ENCODE data around the gene TNIK. TPM values are rescaled to one million over a fixed set of nuclear protein-coding genes. Genes with fewer than 3 reads are reported as not detected.

TNIK gene
- polyA plus RNA-seq (ENCODE audit: insufficient read length): 40.3 TPM

DNA sequence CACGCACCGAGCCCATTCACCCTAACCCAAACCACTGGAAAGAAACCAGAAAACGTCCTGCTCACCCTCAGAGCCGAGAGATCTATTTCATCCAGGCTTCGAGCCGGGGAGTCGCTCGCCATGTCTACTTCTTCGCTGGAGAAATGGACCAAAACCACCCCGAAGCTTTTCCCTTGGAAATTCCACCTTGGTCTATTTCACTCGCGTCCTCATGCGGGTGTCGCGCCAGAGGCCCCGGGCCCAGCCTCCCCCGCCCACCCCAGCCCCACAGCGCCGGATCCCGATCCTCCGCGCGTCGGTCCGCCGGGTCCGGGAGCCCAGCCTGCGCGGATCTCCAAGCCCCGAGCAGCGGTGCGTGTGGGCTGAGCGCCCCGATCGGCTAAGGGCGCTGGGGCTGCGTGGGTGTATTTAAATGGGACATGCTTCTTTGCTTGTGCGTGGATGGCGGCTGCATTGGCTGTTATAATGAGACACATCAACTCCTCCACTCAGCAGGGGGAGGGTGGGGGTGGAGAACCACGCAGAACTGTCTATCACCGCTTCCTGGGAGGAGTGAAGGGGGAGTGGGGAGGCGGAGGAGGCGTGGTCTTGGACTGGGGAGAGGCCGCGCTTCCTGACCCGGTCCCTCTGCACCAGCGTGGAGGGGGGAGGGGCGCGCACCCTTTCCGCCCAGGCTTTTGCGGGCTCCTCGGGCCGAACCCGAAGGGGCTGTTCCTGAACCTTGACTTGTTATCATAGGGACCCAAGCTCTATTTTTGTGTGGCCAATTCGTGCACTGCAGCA lies at the start of gene TNIK:
Gene TNIK, minus strand, starts transcription at position 464 of the 783 bp plus-strand sequence. Its CDS starts 342 bp downstream, at position 122.
- peak; percentile 68 for DNase-seq (ENCODE audit: low read depth)

DNA sequence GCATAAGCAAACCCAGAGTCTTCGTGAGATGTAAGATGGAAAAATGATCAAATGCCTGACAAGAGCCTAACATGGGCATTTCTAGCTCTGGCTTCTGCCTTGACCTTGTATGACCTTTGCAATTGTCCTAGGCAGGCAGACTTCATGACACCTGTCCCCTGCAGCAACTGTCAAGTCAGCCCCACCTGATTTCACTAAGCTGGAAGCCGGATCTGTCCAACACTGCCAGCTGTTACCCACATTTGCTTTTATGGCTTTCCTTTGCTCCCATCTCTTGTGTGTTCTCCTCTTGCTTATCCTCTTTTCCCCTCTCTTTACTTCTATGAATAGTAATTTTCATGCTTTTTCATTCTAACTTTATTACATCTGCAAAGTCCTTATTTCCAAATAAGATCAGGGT lies 48.5 kb upstream of the TNIK start:
- DNase-seq (ENCODE audit: low read depth): no peak

DNA sequence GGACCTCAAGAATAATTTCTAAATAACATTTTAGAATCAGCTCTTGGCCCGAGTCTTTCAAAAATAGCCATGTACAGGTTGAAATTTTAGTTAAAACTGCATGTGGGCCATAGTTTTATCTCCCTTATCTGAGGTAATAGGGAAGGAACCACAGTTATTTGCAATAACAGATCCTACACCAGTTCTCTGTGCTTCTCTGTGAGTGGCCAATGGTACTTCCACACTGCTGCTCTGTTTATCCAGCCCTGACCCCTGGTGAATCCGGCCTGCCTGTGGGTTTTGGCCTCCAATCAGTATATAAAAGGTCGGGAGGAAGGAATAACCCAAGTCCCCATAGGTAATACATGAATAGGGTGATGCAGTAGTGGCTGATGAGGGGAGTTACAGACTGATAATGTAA lies 48.0 kb upstream of the TNIK start:
- DNase-seq (ENCODE audit: low read depth): no peak

DNA sequence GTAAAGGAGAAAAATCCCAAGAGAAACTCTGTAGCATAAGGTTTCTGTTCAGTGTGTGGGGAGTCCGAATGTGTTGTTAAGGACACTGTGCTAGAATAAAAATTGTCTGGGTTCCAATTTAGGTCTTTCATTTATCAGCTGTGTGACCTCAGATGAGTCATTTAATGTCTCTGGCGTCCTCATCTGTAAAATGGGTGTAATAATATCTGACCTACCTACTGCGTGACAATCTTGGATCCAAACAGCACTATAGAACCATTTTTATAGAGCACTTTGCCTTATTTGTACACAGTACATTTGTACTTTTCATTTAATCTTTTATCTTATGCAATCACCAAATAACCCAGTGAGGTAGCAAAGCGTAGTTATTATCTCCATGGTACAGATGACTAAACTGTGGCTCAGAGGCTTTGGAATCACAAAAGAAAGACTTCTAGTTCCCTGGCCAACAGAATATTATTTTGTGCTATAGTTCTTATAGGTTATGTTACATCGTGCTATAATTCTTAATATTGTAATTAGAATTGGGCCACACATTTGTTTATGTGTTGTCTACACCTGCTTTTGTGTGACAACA lies 46.6 kb upstream of the TNIK start:
- no peak for DNase-seq (ENCODE audit: low read depth)

DNA sequence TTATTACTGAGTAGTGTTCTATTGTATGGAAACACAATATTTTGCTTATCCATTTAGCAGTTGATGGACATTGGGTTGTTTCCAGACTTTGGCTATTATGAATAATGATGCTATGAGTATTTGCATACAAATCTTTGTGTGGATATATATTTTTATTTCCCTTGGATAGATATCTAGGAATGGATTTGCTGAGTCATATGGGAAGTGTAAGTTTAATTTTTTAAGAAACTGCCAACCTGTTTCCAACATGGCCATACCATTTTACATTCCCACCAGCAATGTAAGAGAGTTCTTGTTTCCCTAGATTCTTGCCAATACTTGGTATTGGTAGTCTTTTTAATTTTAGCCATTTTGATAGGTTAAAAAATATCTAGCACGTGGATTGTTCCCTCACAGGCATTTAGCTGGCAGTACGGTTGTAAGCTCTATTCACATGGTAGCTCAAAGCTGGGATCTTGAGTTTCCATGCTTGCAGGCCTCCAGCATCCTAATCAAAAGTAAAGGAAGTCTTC lies 45.7 kb upstream of the TNIK start:
- DNase-seq (ENCODE audit: low read depth): no peak

DNA sequence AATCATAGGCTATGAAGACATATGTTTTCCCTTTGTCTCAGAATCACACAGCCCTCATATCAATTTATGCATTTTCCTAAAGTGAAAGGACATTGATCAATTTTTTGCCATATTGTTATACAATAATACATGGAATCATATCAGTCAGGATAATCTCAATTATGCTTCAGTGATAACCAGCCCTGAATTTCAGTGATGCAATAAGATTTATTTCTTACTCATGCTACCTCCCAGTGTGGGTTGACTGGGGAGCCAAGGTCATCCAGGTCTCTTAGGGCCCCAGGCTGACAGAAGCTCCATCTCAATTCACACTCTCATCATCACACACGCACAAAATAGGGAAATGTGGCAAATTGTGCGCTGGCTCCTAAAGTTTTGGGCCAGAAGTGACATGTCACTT lies 44.2 kb upstream of the TNIK start:
- no peak for DNase-seq (ENCODE audit: low read depth)

DNA sequence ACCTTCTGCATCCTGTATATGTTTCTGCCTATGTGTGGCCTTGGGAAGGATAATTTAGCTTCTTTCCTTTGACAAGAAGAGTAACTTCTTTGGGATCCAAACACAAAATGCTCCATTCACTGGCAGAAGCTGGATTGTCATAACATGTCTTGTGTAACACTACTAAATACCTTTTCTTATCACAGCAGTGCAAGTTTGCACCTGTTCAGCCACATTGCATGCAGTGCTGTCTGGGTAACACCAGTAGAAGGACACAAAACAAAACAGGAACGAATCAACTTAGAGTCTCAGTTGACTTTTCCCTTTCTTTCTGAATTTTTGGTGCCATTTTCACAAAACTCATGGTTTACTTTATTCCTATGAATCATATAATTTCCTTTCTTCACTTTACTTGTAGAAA lies 43.6 kb upstream of the TNIK start:
- DNase-seq (ENCODE audit: low read depth): no peak

DNA sequence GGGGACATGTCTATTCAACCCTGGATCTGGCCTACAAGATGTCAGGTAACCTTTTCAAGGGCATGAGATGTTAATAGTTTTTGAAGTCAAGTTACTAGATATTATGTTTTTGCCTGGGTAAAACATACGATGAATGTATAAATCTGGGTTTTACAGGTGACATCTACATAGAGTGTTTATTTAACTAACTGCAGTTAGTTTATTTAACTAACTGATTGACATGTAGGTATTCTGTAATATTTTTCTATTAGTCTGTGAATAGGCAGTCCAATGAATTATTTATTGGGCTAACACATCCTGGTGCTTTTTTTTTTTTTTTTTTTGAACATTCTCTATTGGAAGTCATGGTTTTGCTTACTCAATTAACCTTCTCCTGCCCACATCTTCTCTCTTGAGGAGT lies 38.7 kb upstream of the TNIK start:
- DNase-seq (ENCODE audit: low read depth): no peak

DNA sequence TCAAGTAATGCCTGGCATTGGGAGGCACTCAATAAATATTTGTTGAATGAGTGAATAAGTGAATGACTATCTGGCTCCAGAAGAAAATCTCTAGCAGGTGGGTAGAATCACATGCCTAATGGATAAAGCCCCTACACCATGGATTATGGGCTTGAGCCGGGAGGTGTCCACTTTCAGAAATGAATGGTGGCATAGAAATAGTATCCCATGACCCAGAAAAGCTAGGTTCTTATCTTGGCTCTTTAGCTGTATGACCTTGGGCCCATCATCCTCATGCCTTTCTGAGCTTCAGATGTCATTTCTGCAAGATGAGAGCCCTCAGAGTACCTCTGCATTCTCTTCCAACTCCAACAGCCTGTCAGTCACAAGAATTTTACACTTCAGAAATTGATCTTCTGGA lies 37.3 kb upstream of the TNIK start:
- no peak for DNase-seq (ENCODE audit: low read depth)

DNA sequence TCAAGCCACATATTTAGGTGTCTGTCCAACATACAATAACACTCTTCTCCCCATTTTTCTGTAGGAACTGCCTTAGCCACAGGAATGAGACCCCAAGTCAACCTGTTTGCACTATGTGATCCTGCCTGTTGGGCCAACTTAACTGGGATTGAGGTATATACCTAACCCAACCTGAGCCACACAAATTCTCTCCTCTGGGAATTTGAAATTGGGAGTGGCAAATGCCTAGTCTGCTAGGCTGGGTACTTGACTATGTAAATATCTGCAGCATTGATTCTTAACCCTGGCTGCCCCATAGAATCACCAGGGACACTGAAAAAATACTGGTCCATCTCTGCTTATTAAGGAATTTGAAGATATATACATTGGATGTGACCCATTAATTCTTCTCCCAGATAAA lies 35.2 kb upstream of the TNIK start:
- no peak for DNase-seq (ENCODE audit: low read depth)

DNA sequence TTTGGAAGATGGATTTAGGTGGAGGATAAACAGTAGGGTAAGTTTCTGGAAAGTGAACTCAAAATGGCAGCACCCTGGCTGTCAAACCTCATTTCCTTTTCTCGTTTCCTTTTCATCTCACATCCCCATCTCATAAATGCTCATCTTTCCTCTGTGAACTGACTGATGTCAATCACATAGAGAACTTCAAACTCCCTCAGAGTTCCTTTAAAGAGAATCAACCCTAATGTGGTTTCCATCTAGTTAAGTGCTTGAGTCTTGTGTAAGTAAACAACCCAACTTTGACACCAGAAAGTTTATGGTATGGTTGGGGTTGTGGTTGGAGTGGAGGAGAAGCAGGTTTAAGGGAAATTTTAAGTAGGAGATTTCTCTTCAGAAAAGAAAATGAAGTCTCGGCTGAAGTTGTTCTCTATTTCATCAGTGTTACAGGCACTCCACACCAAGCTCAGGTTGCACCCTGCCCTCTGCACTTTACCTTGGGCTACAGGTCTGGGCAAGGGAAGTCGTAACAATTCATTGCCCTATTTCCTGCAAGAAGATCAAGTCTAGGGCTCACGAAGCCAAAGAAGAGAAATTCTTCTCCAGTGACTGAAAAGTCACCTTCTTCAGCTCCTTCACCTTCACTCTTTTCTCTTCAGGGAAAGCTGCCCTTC lies 34.4 kb upstream of the TNIK start:
- DNase-seq (ENCODE audit: low read depth): no peak

DNA sequence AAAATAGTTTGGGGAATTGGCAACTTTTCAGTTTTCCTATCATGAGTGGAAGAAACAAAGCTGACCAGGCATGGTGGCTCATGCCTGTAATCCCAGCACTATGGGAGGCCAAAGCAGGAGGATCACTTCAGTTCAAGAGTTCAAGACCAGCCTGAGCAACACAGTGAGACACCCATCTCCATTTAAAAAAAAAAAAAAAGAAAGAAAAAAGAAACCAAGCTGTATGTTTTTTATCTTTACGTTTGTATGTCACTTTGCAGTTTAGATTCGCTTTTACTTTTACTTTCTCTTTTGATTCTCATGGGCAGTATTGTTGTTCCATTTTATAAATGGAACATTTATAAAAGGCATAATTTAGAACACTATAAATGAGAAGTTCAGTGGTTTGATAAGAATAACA lies 31.2 kb upstream of the TNIK start:
- DNase-seq (ENCODE audit: low read depth): no peak

DNA sequence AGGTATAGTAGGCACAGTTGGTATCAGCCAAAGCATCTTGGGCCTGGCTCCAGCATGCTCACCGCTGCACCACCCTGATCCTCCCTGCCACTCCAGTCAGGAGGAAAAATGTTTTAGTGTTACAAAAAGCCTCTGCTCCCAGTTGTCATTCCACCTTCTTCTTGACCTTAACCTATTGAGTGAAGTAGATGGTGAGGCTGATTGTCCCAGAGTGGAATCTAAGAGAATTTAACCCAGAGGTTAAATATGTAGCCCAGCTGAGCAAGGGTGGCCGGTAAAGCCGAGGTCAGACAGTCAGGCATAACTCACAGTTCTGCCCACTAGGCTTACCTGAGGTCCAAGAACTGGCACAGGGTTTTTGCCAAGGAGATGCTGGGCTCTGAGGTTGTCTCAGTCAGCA lies 30.7 kb upstream of the TNIK start:
- DNase-seq (ENCODE audit: low read depth): no peak

DNA sequence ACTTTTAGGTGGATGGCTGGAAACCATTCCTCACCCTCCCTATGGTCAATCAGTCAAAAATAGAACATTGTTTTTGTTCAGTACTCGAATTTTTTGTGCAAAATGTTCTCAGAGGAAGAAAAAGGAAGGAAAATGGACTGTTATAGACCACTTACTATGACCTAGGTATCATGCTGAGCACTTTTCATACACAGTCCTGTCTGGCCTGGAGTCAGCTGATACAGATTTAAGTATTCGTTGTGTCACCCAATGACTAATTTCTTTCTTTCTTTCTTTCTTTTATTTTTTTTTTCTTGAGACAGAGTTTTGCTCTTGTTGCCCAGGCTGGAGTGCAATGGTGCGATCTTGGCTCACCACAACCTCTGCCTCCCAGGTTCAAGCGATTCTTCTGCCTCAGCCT lies 29.1 kb upstream of the TNIK start:
- no peak for DNase-seq (ENCODE audit: low read depth)

DNA sequence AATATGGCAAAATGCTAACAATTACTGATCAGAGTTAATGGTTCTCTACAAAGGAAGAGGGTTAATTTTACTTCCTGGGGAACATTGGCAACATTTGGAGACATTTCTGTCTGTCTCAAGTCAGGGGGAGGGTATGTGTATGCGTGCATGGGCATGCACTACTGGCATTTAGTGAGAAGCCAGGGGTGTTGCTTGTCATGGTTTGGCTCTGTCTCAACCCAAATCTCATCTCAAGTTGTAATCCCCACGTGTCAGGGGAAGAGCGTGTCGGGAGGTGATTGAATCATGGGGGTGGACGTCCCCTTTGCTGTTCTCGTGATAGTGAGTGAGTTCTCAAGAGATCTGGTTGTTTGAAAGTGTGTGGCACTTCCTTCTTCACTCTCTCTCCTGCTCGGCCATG lies 28.3 kb upstream of the TNIK start:
- no peak for DNase-seq (ENCODE audit: low read depth)

DNA sequence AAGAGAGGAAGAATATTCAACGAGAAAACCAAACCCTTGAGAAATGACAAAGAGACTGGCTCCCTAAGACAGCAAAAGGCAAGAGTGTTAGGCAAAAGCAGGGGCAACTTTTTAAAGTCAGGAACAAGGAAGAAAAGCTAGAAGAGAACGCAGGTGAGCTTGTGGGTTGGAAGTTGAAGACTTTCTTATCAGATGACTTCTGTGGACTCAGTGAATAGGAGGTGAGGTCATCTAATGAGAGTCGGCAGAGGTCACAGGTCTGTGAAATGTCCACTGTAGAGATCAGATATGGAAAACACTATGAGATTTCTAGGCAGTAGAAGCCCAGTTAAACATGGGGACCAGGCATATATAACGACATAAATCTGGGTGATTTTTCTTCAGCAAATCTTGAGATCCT lies 27.2 kb upstream of the TNIK start:
- no peak for DNase-seq (ENCODE audit: low read depth)

DNA sequence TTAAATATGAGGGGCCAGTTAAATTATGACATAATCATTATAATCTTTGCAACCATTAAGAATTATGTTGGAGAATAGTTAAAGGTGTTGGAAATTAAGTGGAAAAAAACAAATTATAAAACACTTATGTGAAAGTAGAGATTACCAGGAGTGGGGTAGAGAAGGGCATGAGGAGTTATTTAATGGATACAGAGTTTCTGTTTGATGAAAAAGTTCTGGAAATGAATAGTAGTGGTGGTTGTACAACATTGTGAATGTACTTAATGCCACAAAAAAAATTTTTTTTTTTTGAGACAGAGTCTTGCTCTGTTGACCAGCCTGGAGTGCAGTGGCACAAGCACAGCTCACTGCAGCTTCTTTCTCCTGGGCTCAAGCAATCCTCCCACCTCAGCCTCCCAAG lies 25.1 kb upstream of the TNIK start:
- no peak for DNase-seq (ENCODE audit: low read depth)

DNA sequence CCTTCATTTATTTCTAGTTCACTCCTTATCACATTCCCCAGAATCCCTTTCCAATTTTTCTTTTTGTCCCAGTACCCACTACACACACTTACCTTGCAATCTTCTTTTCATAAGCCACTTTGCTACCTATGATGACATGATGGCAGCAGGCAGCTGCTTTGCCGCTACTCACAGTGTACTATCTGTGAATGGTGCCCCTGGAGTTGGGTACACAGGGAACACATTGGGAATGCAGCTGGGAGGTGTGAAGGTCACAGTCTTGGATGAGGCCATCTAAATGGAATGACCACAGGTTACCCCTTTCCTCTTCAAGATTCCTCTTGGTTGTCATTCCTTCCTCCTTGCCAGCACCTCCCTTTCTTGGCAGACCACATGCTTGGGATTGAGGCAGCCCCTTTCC lies 20.8 kb upstream of the TNIK start:
- no peak for DNase-seq (ENCODE audit: low read depth)

DNA sequence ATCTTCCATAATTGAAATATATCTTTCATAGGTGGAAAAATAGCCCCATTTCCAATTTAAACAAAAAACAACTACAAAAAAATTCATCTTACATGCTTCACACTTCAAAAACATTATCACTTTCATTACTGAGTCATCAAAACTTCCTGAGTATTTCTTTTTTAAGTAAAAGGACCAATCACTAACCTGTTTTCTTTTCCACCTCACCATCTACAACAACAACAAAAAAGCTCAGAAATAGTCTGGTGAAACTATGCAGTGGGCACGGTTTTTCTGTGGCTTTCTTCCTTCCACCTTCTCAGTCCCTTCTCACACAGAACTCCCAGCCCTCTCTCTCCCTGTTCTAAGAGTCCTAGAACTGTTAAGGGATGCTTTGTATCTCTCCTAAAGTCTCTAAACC lies 20.3 kb upstream of the TNIK start:
- no peak for DNase-seq (ENCODE audit: low read depth)

DNA sequence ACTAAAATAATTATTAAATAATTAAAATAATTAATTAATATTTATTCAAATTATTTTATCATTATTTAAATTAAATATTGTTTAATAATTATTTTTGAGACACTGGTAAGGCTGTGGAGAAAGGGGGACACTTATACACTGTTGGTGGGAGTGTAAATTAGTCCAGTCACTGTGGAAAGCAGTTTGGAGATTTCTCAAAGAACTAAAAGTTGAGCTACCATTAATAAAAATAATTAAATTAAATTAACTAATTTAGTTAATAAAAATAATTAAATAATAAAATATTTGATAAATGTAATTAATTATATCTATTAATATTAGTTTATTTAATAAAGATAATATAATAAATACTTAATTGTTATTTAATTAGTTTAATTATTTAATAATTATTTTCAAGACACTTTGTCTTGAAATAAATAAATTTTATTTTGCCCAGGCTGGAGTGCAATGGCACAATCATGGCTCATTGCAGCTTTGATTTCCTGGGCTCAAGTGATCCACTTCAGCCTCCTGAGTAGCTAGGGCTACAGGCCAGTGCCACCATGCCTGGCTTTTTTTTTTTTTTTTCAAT lies 16.4 kb upstream of the TNIK start:
- no peak for DNase-seq (ENCODE audit: low read depth)

DNA sequence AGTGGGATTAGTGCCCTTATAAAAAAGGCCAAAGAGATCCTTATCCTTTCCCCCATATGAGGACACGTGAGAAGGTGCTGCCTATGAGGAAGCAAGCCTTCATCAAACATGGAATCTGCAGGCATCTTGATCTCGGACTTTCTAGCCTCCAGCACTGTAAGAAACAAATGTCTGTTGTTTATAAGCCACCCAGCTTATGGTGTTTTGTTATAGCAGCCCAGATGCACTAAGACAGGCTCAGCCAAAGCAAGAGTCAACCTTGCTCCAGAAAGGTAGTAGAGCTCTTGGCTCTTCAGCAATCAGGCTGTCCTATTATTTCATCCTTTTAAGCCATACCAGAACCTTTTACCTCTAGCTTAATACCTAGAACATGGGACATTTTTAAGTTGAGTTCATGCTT lies 12.3 kb upstream of the TNIK start:
- DNase-seq (ENCODE audit: low read depth): no peak

DNA sequence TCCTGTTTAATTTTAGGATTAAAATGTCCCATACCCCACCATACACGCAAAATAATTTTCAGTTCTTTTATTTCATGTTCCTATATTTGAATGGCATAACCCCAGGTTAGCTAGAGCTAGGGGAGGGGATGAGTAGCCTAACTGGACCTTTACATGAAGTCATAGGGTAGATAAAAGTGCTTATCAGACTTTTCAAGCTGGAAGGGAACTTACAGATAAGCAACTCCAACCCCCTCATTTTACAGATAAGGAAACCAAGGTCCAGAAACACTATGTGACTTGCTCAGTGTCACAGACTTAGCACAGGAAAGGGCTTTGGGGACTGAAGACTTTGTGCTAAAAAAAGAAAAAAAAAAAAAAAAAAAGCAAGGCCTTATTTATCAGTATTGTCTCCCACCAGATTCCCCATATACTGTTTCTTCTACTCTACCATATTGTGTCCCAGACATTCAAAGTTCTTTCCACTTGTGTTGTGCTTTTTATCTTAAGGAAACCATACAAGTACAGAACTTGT lies 10.6 kb upstream of the TNIK start:
- DNase-seq (ENCODE audit: low read depth): no peak

Measured in forelimb muscle (tissue), 1 donor.